WTC11 (cell line): ENCODE measurements around the gene MOXD1. TPM values are rescaled to one million over a fixed set of nuclear protein-coding genes. Genes with fewer than 3 reads are reported as not detected.

ENCODE experiments used
- ATAC-seq: fragments of 200-7000 bp; cut with Tn5 transposase; 2 replicates; pipeline ENCODE4 v1.10.0; 2021; ENCODE audit warnings: mild to moderate bottlenecking, moderate library complexity
- CTCF ChIA-PET: fragments of 300-600 bp; sonication (Branson Sonifier 250); formaldehyde crosslinking; loops from one replicate; lab custom pipeline; 2021; ENCODE audit warnings: antibody characterized with exemption; lab: Charles Lee
- POLR2A ChIA-PET: fragments of 350-600 bp; sonication (Branson Sonifier 250); formaldehyde crosslinking; loops from one replicate; lab custom pipeline; 2021; ENCODE audit warnings: antibody characterized with exemption; lab: Charles Lee
- DNase-seq: peaks from one replicate; pipeline ENCODE4 v3.0.0; 2021; ENCODE audit warnings: low spot score
- H3K27ac Mint-ChIP-seq: 2 replicates; pipeline ENCODE4 v1.8.0; 2021; ENCODE audit warnings: mixed read lengths
- H3K27me3 Mint-ChIP-seq: 2 replicates; pipeline ENCODE4 v1.8.0; 2021; ENCODE audit warnings: low read depth, mild to moderate bottlenecking, moderate library complexity, mixed read lengths
- H3K36me3 Mint-ChIP-seq: 2 replicates; pipeline ENCODE4 v1.8.0; 2021; ENCODE audit warnings: mixed read lengths
- H3K4me1 Mint-ChIP-seq: 2 replicates; pipeline ENCODE4 v1.8.0; 2022; ENCODE audit warnings: mixed read lengths
- H3K4me3 Mint-ChIP-seq: 2 replicates; pipeline ENCODE4 v1.8.0; 2021; ENCODE audit warnings: mild to moderate bottlenecking, moderate library complexity, mixed read lengths
- H3K9me3 Mint-ChIP-seq: 2 replicates; pipeline ENCODE4 v1.8.0; 2021; ENCODE audit warnings: mixed read lengths
- ETV6 ChIP-seq: sonication (generic); formaldehyde crosslinking; IDR thresholded peaks from 2 replicates; pipeline ENCODE4 v1.8.1; 2022; ENCODE audit warnings: mild to moderate bottlenecking, missing genetic modification reagents
- MXD4 ChIP-seq: fragments of 250-450 bp; sonication (Bioruptor Pico); IDR thresholded peaks from 2 replicates; pipeline ENCODE4 v1.8.0; 2021; ENCODE audit warnings: mild to moderate bottlenecking, moderate library complexity, borderline replicate concordance
- MYBL2 ChIP-seq: sonication (generic); formaldehyde crosslinking; IDR thresholded peaks from 2 replicates; pipeline ENCODE4 v1.8.1; 2023; ENCODE audit warnings: mild to moderate bottlenecking, moderate library complexity, missing genetic modification reagents
- ZNF396 ChIP-seq: fragments of 250-450 bp; sonication (Bioruptor Pico); IDR thresholded peaks from 2 replicates; pipeline ENCODE4 v1.8.0; 2021; ENCODE audit warnings: mild to moderate bottlenecking, moderate library complexity, borderline replicate concordance
- ZNF671 ChIP-seq: fragments of 250-450 bp; sonication (Bioruptor Pico); IDR thresholded peaks from 2 replicates; pipeline ENCODE4 v1.8.0; 2021; ENCODE audit warnings: mild to moderate bottlenecking
- total RNA-seq: library from RNA; stranded (reverse); gene quantifications from 3 replicates; pipeline ENCODE4 v1.2.3, GENCODE V29; 2021
- TF ChIP-seq, protein P1 (sequence below): sonication (generic); formaldehyde crosslinking; IDR thresholded peaks from 2 replicates; pipeline ENCODE4 v1.8.0; 2022; ENCODE audit warnings: mild to moderate bottlenecking, missing genetic modification reagents
- TF ChIP-seq, protein P2 (sequence below): sonication (generic); formaldehyde crosslinking; IDR thresholded peaks from 2 replicates; pipeline ENCODE4 v1.8.1; 2023; ENCODE audit warnings: mild to moderate bottlenecking, missing genetic modification reagents, borderline replicate concordance
- TF ChIP-seq, protein P3 (sequence below): sonication (generic); formaldehyde crosslinking; IDR thresholded peaks from 2 replicates; pipeline ENCODE4 v1.8.1; 2023; ENCODE audit warnings: mild to moderate bottlenecking, missing genetic modification reagents, moderate library complexity
- TF ChIP-seq, protein P4 (sequence below): sonication (generic); formaldehyde crosslinking; IDR thresholded peaks from 2 replicates; pipeline ENCODE4 v1.8.0; 2023; ENCODE audit warnings: missing genetic modification reagents, mild to moderate bottlenecking, borderline replicate concordance
- TF ChIP-seq, protein P5 (sequence below): sonication (generic); formaldehyde crosslinking; IDR thresholded peaks from 2 replicates; pipeline ENCODE4 v1.8.1; 2022; ENCODE audit warnings: low read depth, mild to moderate bottlenecking, moderate library complexity, missing genetic modification reagents, borderline replicate concordance
- TF ChIP-seq, protein P6 (sequence below): sonication (generic); formaldehyde crosslinking; IDR thresholded peaks from 2 replicates; pipeline ENCODE4 v1.8.1; 2022; ENCODE audit warnings: mild to moderate bottlenecking, missing genetic modification reagents, moderate library complexity, borderline replicate concordance
- TF ChIP-seq, protein P7 (sequence below): sonication (generic); formaldehyde crosslinking; IDR thresholded peaks from 2 replicates; pipeline ENCODE4 v1.8.1; 2023; ENCODE audit warnings: mild to moderate bottlenecking, missing genetic modification reagents, moderate library complexity

MOXD1 gene
- total RNA-seq, 1 experiment from 2014 or later, result 1.7 TPM

DNA sequence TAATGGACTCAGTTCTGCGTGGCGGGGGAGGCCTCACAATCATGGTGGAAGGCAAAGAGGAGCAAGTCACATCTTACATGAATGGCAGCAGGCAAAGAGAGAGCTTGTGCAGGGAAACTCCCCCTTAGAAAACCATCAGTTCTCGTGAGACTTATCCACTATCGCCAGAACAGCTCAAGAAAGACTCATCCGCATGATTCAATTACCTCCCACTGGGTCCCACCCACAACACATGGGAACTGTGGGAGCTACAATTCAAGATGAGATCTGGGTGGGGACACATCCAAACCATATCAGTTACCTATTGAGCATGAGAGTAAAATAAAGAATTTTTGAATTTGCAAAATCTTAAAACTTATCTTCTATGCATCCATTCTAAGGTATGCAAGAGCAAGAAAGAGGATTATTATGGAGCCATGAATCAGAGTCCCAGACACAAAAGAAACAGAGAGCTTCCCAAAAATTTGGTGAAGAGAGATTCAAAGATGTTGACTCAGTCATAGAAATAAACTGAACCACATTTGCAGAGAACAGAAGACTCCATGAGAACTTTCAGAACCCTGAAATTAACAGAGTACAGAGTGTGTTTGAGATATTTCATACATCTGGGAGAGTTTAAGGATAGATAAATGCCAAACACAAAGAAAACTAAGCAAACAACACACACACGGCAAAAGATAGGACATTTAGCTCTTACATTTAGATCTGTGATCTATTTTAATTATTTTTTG, 17.1 kb upstream of the MOXD1 start:
- H3K27me3 Mint-ChIP-seq, result no peaks in the 10 kb centered on the region; the same call in 1 of the 2 replicates
- DNase-seq, result no peak
- H3K9me3 Mint-ChIP-seq, result peaks cover 74% of the 10 kb centered on the region
- H3K27ac Mint-ChIP-seq, result no peak overlapping the region
- no peak for ATAC-seq
- H3K4me3 Mint-ChIP-seq, result no peak overlapping the region
- ChIA-PET POLR2A (no interaction called here), CTCF (no interaction called here)
- H3K36me3 Mint-ChIP-seq, result peaks cover 12% of the 10 kb centered on the region; the same call in 1 of the 2 replicates
- TF ChIP-seq, protein P1, sequence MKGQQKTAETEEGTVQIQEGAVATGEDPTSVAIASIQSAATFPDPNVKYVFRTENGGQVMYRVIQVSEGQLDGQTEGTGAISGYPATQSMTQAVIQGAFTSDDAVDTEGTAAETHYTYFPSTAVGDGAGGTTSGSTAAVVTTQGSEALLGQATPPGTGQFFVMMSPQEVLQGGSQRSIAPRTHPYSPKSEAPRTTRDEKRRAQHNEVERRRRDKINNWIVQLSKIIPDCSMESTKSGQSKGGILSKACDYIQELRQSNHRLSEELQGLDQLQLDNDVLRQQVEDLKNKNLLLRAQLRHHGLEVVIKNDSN, result no peak
- TF ChIP-seq MXD4 (no peak), ZNF671 (CRISPR knock-in tag) (no peak), MYBL2 (CRISPR knock-in tag) (no peak), ETV6 (CRISPR knock-in tag) (no peak), ZNF396 (no peak)
- TF ChIP-seq, protein P2, sequence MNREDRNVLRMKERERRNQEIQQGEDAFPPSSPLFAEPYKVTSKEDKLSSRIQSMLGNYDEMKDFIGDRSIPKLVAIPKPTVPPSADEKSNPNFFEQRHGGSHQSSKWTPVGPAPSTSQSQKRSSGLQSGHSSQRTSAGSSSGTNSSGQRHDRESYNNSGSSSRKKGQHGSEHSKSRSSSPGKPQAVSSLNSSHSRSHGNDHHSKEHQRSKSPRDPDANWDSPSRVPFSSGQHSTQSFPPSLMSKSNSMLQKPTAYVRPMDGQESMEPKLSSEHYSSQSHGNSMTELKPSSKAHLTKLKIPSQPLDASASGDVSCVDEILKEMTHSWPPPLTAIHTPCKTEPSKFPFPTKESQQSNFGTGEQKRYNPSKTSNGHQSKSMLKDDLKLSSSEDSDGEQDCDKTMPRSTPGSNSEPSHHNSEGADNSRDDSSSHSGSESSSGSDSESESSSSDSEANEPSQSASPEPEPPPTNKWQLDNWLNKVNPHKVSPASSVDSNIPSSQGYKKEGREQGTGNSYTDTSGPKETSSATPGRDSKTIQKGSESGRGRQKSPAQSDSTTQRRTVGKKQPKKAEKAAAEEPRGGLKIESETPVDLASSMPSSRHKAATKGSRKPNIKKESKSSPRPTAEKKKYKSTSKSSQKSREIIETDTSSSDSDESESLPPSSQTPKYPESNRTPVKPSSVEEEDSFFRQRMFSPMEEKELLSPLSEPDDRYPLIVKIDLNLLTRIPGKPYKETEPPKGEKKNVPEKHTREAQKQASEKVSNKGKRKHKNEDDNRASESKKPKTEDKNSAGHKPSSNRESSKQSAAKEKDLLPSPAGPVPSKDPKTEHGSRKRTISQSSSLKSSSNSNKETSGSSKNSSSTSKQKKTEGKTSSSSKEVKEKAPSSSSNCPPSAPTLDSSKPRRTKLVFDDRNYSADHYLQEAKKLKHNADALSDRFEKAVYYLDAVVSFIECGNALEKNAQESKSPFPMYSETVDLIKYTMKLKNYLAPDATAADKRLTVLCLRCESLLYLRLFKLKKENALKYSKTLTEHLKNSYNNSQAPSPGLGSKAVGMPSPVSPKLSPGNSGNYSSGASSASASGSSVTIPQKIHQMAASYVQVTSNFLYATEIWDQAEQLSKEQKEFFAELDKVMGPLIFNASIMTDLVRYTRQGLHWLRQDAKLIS (CRISPR knock-in tag), result no peak
- TF ChIP-seq, protein P3, sequence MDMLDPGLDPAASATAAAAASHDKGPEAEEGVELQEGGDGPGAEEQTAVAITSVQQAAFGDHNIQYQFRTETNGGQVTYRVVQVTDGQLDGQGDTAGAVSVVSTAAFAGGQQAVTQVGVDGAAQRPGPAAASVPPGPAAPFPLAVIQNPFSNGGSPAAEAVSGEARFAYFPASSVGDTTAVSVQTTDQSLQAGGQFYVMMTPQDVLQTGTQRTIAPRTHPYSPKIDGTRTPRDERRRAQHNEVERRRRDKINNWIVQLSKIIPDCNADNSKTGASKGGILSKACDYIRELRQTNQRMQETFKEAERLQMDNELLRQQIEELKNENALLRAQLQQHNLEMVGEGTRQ (CRISPR knock-in tag), result no peak
- TF ChIP-seq, protein P4, sequence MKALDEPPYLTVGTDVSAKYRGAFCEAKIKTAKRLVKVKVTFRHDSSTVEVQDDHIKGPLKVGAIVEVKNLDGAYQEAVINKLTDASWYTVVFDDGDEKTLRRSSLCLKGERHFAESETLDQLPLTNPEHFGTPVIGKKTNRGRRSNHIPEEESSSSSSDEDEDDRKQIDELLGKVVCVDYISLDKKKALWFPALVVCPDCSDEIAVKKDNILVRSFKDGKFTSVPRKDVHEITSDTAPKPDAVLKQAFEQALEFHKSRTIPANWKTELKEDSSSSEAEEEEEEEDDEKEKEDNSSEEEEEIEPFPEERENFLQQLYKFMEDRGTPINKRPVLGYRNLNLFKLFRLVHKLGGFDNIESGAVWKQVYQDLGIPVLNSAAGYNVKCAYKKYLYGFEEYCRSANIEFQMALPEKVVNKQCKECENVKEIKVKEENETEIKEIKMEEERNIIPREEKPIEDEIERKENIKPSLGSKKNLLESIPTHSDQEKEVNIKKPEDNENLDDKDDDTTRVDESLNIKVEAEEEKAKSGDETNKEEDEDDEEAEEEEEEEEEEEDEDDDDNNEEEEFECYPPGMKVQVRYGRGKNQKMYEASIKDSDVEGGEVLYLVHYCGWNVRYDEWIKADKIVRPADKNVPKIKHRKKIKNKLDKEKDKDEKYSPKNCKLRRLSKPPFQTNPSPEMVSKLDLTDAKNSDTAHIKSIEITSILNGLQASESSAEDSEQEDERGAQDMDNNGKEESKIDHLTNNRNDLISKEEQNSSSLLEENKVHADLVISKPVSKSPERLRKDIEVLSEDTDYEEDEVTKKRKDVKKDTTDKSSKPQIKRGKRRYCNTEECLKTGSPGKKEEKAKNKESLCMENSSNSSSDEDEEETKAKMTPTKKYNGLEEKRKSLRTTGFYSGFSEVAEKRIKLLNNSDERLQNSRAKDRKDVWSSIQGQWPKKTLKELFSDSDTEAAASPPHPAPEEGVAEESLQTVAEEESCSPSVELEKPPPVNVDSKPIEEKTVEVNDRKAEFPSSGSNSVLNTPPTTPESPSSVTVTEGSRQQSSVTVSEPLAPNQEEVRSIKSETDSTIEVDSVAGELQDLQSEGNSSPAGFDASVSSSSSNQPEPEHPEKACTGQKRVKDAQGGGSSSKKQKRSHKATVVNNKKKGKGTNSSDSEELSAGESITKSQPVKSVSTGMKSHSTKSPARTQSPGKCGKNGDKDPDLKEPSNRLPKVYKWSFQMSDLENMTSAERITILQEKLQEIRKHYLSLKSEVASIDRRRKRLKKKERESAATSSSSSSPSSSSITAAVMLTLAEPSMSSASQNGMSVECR (CRISPR knock-in tag), result no peak
- TF ChIP-seq, protein P5, sequence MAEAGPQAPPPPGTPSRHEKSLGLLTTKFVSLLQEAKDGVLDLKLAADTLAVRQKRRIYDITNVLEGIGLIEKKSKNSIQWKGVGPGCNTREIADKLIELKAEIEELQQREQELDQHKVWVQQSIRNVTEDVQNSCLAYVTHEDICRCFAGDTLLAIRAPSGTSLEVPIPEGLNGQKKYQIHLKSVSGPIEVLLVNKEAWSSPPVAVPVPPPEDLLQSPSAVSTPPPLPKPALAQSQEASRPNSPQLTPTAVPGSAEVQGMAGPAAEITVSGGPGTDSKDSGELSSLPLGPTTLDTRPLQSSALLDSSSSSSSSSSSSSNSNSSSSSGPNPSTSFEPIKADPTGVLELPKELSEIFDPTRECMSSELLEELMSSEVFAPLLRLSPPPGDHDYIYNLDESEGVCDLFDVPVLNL, result no peak
- TF ChIP-seq, protein P6, sequence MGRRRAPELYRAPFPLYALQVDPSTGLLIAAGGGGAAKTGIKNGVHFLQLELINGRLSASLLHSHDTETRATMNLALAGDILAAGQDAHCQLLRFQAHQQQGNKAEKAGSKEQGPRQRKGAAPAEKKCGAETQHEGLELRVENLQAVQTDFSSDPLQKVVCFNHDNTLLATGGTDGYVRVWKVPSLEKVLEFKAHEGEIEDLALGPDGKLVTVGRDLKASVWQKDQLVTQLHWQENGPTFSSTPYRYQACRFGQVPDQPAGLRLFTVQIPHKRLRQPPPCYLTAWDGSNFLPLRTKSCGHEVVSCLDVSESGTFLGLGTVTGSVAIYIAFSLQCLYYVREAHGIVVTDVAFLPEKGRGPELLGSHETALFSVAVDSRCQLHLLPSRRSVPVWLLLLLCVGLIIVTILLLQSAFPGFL (CRISPR knock-in tag), result no peak
- TF ChIP-seq, protein P7, sequence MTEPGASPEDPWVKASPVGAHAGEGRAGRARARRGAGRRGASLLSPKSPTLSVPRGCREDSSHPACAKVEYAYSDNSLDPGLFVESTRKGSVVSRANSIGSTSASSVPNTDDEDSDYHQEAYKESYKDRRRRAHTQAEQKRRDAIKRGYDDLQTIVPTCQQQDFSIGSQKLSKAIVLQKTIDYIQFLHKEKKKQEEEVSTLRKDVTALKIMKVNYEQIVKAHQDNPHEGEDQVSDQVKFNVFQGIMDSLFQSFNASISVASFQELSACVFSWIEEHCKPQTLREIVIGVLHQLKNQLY (CRISPR knock-in tag), result no peak
- TF ChIP-seq, all 79 proteins: peak for 0
- no peaks in the 10 kb centered on the region for H3K4me1 Mint-ChIP-seq
